ENCODE measurements around the gene SSH2.
"Not testable (repeated sequence)": the region's sequence is repeated elsewhere in the genome, so short reads cannot be mapped to it uniquely, and the experiment has no call there.

SSH2 gene

GRCh38 chr17:29652976-29653375, 277.1 kb downstream of the SSH2 start:
- no peak for DNase-seq

GRCh38 chr17:29651913-29652312, 278.1 kb downstream of the SSH2 start:
- DNase-seq: not testable (repeated sequence)

- no peak for DNase-seq
These were observed 279.6 kb downstream of the SSH2 start for GRCh38 chr17:29650396-29650795.

GRCh38 chr17:29649359-29649758, 280.7 kb downstream of the SSH2 start:
- no peak for DNase-seq

- DNase-seq: no peak
These were observed 282.0 kb downstream of the SSH2 start for GRCh38 chr17:29648005-29648404.

GRCh38 chr17:29645515-29646051, 284.4 kb downstream of the SSH2 start:
- DNase-seq: no peak

GRCh38 chr17:29643817-29644160, 286.2 kb downstream of the SSH2 start:
- no peak for DNase-seq

- no peak for DNase-seq
These were observed 287.8 kb downstream of the SSH2 start for GRCh38 chr17:29642171-29642611.

GRCh38 chr17:29640981-29641642, 288.9 kb downstream of the SSH2 start:
- DNase-seq: no peak

GRCh38 chr17:29640413-29640812, 289.6 kb downstream of the SSH2 start:
- no peak for DNase-seq

- DNase-seq: no peak
These were observed 296.1 kb downstream of the SSH2 start for GRCh38 chr17:29633886-29634285.

- no peak for DNase-seq
These were observed 299.3 kb downstream of the SSH2 start for GRCh38 chr17:29630630-29631193.

GRCh38 chr17:29629839-29630238, 300.2 kb downstream of the SSH2 start:
- DNase-seq: no peak

- no peak for DNase-seq
These were observed 301.4 kb downstream of the SSH2 start for GRCh38 chr17:29628644-29629043.

- DNase-seq: no peak
These were observed 302.1 kb downstream of the SSH2 start for GRCh38 chr17:29627951-29628350.

- no peak for DNase-seq
These were observed 304.8 kb downstream of the SSH2 start for GRCh38 chr17:29625037-29625750.

GRCh38 chr17:29624586-29624985, 305.4 kb downstream of the SSH2 start:
- no peak for DNase-seq

- DNase-seq: peak; percentile 62
These were observed 306.8 kb downstream of the SSH2 start for GRCh38 chr17:29623283-29623647.

- DNase-seq: peak; percentile 90
These were observed 307.4 kb downstream of the SSH2 start, which contains the start of gene CORO6 for GRCh38 chr17:29622337-29623282. Gene CORO6, minus strand, starts transcription at chr17:29622912. Its CDS starts 1,491 bp downstream, at chr17:29621421.

GRCh38 chr17:29621751-29622194, 308.3 kb downstream of the SSH2 start:
- DNase-seq: no peak

GRCh38 chr17:29620779-29621500, 309.1 kb downstream of the SSH2 start:
- no peak for DNase-seq

GRCh38 chr17:29620271-29620670, 309.8 kb downstream of the SSH2 start:
- DNase-seq: no peak
